ENCODE results near the gene EPB41L4A.

EPB41L4A gene

DNA sequence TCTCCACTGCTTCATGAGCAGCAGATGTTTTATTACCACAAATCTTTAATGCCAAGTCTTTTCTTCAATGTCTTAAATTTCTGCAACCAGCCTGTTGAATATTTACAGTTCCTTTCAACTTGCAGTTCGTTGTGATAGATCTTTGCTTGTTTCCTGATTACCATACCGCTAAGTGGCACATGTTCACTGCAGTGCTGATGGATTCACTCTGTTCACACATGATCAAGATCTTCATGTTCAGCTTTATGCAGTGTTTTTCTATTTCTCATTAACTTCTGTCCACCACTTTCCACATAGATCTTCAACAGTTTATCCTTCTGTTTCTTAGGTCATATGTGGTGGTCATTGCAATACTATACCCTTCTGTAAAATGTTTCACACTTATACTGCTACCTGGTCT is 280.6 kb downstream of the EPB41L4A start:
- CTCF ChIA-PET = no interaction called here
- no peak for DNase-seq (ENCODE audit: extremely low spot score)
- TF ChIP-seq ARNT (IDR thresholded peaks at IDR 0.05) = no peak
- TF ChIP-seq LEF1 (IDR thresholded peaks at IDR 0.05; ENCODE audit: borderline replicate concordance) = no peak
- no peak for TF ChIP-seq FOXK2 (IDR thresholded peaks at IDR 0.05)
- no peak for TF ChIP-seq NFRKB (IDR thresholded peaks at IDR 0.05)
- no peak for TF ChIP-seq CTBP1 (IDR thresholded peaks at IDR 0.05; ENCODE audit: borderline replicate concordance)
- no peak for TF ChIP-seq TARDBP (IDR thresholded peaks at IDR 0.05)
- TF ChIP-seq HDGF (IDR thresholded peaks at IDR 0.05; ENCODE audit: borderline replicate concordance) = no peak
- TF ChIP-seq, protein P1, sequence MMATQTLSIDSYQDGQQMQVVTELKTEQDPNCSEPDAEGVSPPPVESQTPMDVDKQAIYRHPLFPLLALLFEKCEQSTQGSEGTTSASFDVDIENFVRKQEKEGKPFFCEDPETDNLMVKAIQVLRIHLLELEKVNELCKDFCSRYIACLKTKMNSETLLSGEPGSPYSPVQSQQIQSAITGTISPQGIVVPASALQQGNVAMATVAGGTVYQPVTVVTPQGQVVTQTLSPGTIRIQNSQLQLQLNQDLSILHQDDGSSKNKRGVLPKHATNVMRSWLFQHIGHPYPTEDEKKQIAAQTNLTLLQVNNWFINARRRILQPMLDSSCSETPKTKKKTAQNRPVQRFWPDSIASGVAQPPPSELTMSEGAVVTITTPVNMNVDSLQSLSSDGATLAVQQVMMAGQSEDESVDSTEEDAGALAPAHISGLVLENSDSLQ (IDR thresholded peaks at IDR 0.05) = no peak
- no peak for TF ChIP-seq L3MBTL2 (conservative IDR thresholded peaks at IDR 0.05)
- TF ChIP-seq SP1 (IDR thresholded peaks at IDR 0.05) = no peak
- TF ChIP-seq SUZ12 (IDR thresholded peaks at IDR 0.05) = no peak
- TF ChIP-seq ZNF384 (IDR thresholded peaks at IDR 0.05) = no peak
- no peak for TF ChIP-seq BHLHE40 (IDR thresholded peaks at IDR 0.05; ENCODE audit: borderline replicate concordance)
- no peak for TF ChIP-seq FOXM1 (IDR thresholded peaks at IDR 0.05; ENCODE audit: borderline replicate concordance)
- no peak for TF ChIP-seq FOXA1 (IDR thresholded peaks at IDR 0.05)
- TF ChIP-seq ELF4 (IDR thresholded peaks at IDR 0.05) = no peak
- POLR2A ChIA-PET = no interaction called here

DNA sequence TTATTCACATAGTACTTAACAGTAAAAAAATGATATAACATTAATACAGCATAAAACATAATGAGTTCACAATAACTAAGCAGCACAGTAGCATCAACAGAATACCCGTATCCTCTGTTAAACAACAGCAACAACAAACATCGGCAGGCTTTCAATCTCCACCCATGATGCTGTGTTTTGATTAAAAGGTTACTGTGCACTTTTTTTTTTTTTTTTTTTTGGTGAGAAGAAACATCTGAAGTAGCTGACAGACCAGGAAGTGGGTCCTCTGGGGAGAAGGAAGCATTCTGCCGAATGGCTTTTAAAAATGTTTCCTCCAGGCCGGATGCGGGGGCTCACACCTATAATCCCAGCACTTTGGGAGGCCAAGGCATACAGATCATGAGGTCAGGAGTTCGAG is 282.3 kb downstream of the EPB41L4A start:
- no peak for DNase-seq (ENCODE audit: extremely low spot score)
- TF ChIP-seq, protein P1 (IDR thresholded peaks at IDR 0.05) = no peak
- POLR2A ChIA-PET = no interaction called here
- CTCF ChIA-PET = no interaction called here

DNA sequence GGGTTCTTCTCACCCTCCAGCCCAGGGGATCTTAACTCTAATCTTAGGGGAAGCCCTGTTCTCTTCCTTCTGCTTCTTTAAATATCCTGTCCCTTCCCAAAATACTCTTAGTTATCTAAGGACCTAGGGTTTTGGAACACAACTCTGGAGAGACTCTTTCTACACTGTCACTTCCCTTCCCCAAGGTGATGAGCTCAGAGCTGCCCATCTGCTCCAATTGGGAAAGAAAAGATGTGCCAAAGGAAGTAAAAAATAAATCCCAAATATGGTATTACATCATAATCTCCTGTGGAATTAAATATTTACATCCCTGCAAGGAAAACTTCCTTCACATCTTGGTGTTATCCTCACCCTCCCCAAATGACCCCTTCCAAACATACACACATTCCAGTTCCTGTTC is 291.2 kb downstream of the EPB41L4A start:
- no peak for DNase-seq (ENCODE audit: extremely low spot score)
- TF ChIP-seq FOXA1 (IDR thresholded peaks at IDR 0.05) (no peak), CTBP1 (IDR thresholded peaks at IDR 0.05; ENCODE audit: borderline replicate concordance) (no peak), FOXK2 (IDR thresholded peaks at IDR 0.05) (no peak), BHLHE40 (IDR thresholded peaks at IDR 0.05; ENCODE audit: borderline replicate concordance) (no peak), ARNT (IDR thresholded peaks at IDR 0.05) (no peak), LEF1 (IDR thresholded peaks at IDR 0.05; ENCODE audit: borderline replicate concordance) (no peak), SP1 (IDR thresholded peaks at IDR 0.05) (no peak), NFRKB (IDR thresholded peaks at IDR 0.05) (no peak), FOXM1 (IDR thresholded peaks at IDR 0.05; ENCODE audit: borderline replicate concordance) (no peak), SUZ12 (IDR thresholded peaks at IDR 0.05) (no peak), HDGF (IDR thresholded peaks at IDR 0.05; ENCODE audit: borderline replicate concordance) (no peak), TARDBP (IDR thresholded peaks at IDR 0.05) (no peak), L3MBTL2 (conservative IDR thresholded peaks at IDR 0.05) (no peak)
- TF ChIP-seq, protein P1 (IDR thresholded peaks at IDR 0.05) = no peak
- CTCF ChIA-PET = interaction anchor here (0.7 kb wide), 1 partner anchor 20 kb away, joined by 3 read pairs; no protein-coding TSS in a partner anchor
- POLR2A ChIA-PET = no interaction called here

DNA sequence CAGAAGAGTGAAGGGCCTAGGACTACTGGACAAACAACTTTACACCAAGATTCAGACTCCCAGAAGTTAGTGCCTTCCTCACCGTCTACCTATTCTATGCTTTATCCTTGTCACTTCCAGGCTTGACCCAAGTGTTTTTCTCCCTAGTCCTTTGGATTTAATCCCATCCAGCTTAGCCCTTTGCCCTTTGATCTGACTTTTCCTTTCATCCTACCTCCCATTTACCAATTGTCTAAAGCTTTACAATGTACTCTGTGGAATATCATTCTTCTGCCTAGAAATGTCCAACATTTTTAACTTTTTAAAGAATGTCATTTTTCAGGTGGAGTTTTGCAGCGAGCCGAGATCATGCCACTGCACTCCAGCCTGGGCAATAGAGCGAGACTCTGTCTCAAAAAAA is 292.1 kb downstream of the EPB41L4A start:
- no peak for DNase-seq (ENCODE audit: extremely low spot score)
- ChIA-PET CTCF (no interaction called here), POLR2A (no interaction called here)
- TF ChIP-seq, protein P1 (IDR thresholded peaks at IDR 0.05) = no peak
- TF ChIP-seq SP1 (IDR thresholded peaks at IDR 0.05) (no peak), FOXK2 (IDR thresholded peaks at IDR 0.05) (no peak), BHLHE40 (IDR thresholded peaks at IDR 0.05; ENCODE audit: borderline replicate concordance) (no peak), ELF4 (IDR thresholded peaks at IDR 0.05) (no peak), L3MBTL2 (conservative IDR thresholded peaks at IDR 0.05) (no peak), HDGF (IDR thresholded peaks at IDR 0.05; ENCODE audit: borderline replicate concordance) (no peak), CTBP1 (IDR thresholded peaks at IDR 0.05; ENCODE audit: borderline replicate concordance) (no peak), NFRKB (IDR thresholded peaks at IDR 0.05) (no peak), ZNF384 (IDR thresholded peaks at IDR 0.05) (no peak), FOXA1 (IDR thresholded peaks at IDR 0.05) (no peak), FOXM1 (IDR thresholded peaks at IDR 0.05; ENCODE audit: borderline replicate concordance) (no peak), LEF1 (IDR thresholded peaks at IDR 0.05; ENCODE audit: borderline replicate concordance) (no peak), SUZ12 (IDR thresholded peaks at IDR 0.05) (no peak)

DNA sequence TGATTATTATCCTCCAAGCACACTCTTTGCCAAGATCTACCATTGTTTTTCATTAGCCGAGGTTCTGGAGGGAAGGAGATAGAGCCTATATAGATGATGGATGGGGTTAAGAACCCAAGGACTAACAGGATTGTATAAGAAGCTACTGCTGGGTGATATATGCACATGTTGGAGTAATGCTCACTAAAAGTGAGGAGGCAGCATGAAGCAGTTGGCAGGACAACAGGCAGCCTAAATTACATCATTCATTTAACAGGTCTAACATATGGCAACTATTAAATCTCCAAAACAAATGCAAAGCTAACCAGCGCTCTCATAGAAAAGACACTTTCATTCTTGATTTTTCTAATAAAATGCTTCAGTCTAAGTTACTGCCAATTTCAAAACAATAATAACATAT is 293.2 kb downstream of the EPB41L4A start:
- CTCF ChIA-PET = no interaction called here
- no peak for DNase-seq (ENCODE audit: extremely low spot score)
- TF ChIP-seq FOXK2 (IDR thresholded peaks at IDR 0.05) = no peak
- TF ChIP-seq FOXA1 (IDR thresholded peaks at IDR 0.05) = no peak
- TF ChIP-seq HDGF (IDR thresholded peaks at IDR 0.05; ENCODE audit: borderline replicate concordance) = no peak
- TF ChIP-seq NFRKB (IDR thresholded peaks at IDR 0.05) = no peak
- TF ChIP-seq, protein P1 (IDR thresholded peaks at IDR 0.05) = no peak
- no peak for TF ChIP-seq ARNT (IDR thresholded peaks at IDR 0.05)
- TF ChIP-seq ZNF384 (IDR thresholded peaks at IDR 0.05) = no peak
- no peak for TF ChIP-seq TARDBP (IDR thresholded peaks at IDR 0.05)
- POLR2A ChIA-PET = no interaction called here

DNA sequence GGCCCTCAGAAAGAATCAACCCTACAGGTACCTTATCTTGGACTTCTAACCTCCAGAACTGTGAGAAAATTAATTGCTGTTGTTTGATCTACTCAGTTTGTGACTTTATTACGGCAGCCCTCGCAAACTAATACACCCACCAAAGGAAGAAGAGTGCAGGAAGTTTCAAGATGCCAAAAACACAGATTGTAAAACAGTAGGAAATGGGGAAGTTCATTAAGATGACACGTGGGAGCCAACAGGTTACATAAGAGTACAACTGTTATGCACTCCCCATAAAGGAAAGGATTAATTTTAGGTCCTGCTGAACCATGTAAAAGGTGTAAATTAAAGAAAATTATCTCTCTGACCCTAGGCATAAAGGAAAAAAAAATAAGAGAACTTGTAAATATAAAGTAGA is 294.3 kb downstream of the EPB41L4A start:
- TF ChIP-seq FOXA1 (IDR thresholded peaks at IDR 0.05) (no peak), TARDBP (IDR thresholded peaks at IDR 0.05) (no peak), SP1 (IDR thresholded peaks at IDR 0.05) (no peak), ARNT (IDR thresholded peaks at IDR 0.05) (no peak), NFRKB (IDR thresholded peaks at IDR 0.05) (no peak), HDGF (IDR thresholded peaks at IDR 0.05; ENCODE audit: borderline replicate concordance) (no peak), SUZ12 (IDR thresholded peaks at IDR 0.05) (no peak), BHLHE40 (IDR thresholded peaks at IDR 0.05; ENCODE audit: borderline replicate concordance) (no peak), L3MBTL2 (conservative IDR thresholded peaks at IDR 0.05) (no peak), ELF4 (IDR thresholded peaks at IDR 0.05) (no peak), FOXM1 (IDR thresholded peaks at IDR 0.05; ENCODE audit: borderline replicate concordance) (no peak), ZNF384 (IDR thresholded peaks at IDR 0.05) (no peak), LEF1 (IDR thresholded peaks at IDR 0.05; ENCODE audit: borderline replicate concordance) (no peak), CTBP1 (IDR thresholded peaks at IDR 0.05; ENCODE audit: borderline replicate concordance) (no peak), FOXK2 (IDR thresholded peaks at IDR 0.05) (no peak)
- TF ChIP-seq, protein P1 (IDR thresholded peaks at IDR 0.05) = no peak
- CTCF ChIA-PET = no interaction called here
- POLR2A ChIA-PET = no interaction called here
- no peak for DNase-seq (ENCODE audit: extremely low spot score)

Measured in HEK293T (cell line).